Immature natural killer cell (primary cell): ENCODE results near the gene DCPS. TPM values are rescaled to one million over a fixed set of nuclear protein-coding genes. Genes with fewer than 3 reads are reported as not detected.

Source experiments
- DNase-seq, 3 donors: peaks; one replicate each; pipeline ENCODE4 v3.0.0; 2022; ENCODE audit warnings: mixed read lengths in 1 of 3
- H3K27ac Mint-ChIP-seq, 6 donors: one replicate each; pipeline ENCODE4 v1.8.0; 2020; ENCODE audit warnings: mixed read lengths in 6 of 6, mild to moderate bottlenecking in 5 of 6, inconsistent platforms in 4 of 6, moderate library complexity in 3 of 6
- H3K27me3 Mint-ChIP-seq, 3 donors: one replicate each; pipeline ENCODE4 v1.8.0; 2020 to 2021; ENCODE audit warnings: low read depth in 3 of 3, mild to moderate bottlenecking in 3 of 3, mixed read lengths in 3 of 3, moderate library complexity in 3 of 3, inconsistent platforms in 1 of 3
- H3K36me3 Mint-ChIP-seq, 3 donors: one replicate each; pipeline ENCODE4 v1.8.0; 2020; ENCODE audit warnings: mixed read lengths in 3 of 3, inconsistent platforms in 2 of 3, mild to moderate bottlenecking in 2 of 3
- H3K4me1 Mint-ChIP-seq, 2 donors: one replicate each; pipeline ENCODE4 v1.8.0; 2020; ENCODE audit warnings: inconsistent platforms in 2 of 2, mild to moderate bottlenecking in 2 of 2, mixed read lengths in 2 of 2, moderate library complexity in 1 of 2
- H3K4me3 Mint-ChIP-seq, 5 donors: one replicate each; pipeline ENCODE4 v1.8.0; 2020; ENCODE audit warnings: mild to moderate bottlenecking in 5 of 5, mixed read lengths in 5 of 5, inconsistent platforms in 3 of 5, moderate library complexity in 3 of 5
- H3K9me3 Mint-ChIP-seq, 6 donors: one replicate each; pipeline ENCODE4 v1.8.0; 2020; ENCODE audit warnings: mild to moderate bottlenecking in 6 of 6, mixed read lengths in 6 of 6, inconsistent platforms in 4 of 6, moderate library complexity in 3 of 6
- polyA plus RNA-seq, 3 donors: library from polyadenylated mRNA; unstranded; fragments of 300-500 nt; fragmentation: Illumina TruSeq; gene quantifications; one replicate each; pipeline ENCODE4 v1.2.3, GENCODE V29; 2021

Gene DCPS
- polyA plus RNA-seq, 3 donors from 2014 or later: 33.1 to 65.7 (median 40.6) TPM

DNA sequence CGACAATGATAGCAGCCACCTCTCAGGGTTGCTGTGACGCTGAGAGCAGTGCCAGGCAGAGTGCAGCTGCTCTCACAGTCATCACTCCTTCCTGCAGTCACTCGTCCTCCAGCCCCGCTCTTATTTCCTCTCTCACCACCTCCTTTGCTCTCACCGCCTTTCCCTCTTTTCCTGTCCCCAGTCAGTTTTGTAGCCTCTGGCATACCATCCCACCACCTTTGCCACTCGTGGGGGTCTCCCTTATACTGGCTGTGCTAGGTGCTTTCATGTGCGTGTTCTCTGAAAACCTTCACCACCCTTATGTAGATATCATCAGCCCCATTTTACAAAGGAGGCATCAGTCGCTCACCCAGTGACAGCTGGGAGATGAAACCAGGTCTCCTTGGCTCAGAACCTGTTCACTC is 32.3 kb downstream of the DCPS start:
- peak overlapping the region; percentile 36 to 82 (median 75) for H3K4me3 Mint-ChIP-seq
- peaks cover 11 to 16% (median 16%) of the 10 kb centered on the region in 3 donors for H3K27me3 Mint-ChIP-seq
- H3K36me3 Mint-ChIP-seq: peaks cover 11 to 29% (median 11%) of the 10 kb centered on the region in 3 donors
- peak overlapping the region; percentile 94 to 100 (median 98) for H3K27ac Mint-ChIP-seq
- DNase-seq: peak; percentile 66 to 72 (median 68)
- H3K4me1 Mint-ChIP-seq: peaks cover 67 to 73% of the 10 kb centered on the region in 2 donors
- no peaks in the 10 kb centered on the region for H3K9me3 Mint-ChIP-seq

DNA sequence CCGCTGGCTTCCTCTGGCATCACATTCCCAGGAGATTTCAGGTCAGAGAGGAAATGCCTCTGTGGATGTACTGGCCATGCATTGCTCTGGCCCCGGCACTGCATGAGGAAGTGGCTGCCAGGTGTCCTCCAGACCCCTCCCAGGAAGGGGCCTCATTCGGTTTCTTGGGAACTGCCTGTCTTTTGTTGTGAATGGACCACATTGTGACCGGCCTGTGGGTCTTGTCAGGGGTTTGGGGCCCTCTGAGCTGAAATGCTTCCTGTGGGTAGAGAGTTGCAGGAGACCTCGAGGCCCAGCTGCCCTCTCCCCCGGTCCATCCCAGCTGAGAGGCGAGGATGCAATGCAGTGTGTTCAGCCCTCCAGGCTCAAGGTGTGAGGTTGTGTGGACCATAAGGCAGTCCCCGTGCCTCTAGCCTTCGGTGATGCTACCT is 32.8 kb downstream of the DCPS start:
- no peak for DNase-seq
- Mint-ChIP-seq H3K27ac (peak overlapping the region; percentile 94 to 100 (median 98)), H3K36me3 (peaks cover 11 to 35% (median 11%) of the 10 kb centered on the region in 3 donors), H3K9me3 (no peaks in the 10 kb centered on the region), H3K4me1 (peaks cover 67 to 69% of the 10 kb centered on the region in 2 donors), H3K4me3 (peak overlapping the region in 4 of 5 donors; percentile 55 to 82 (median 75)), H3K27me3 (peaks cover 11 to 16% (median 13%) of the 10 kb centered on the region in 3 donors)

DNA sequence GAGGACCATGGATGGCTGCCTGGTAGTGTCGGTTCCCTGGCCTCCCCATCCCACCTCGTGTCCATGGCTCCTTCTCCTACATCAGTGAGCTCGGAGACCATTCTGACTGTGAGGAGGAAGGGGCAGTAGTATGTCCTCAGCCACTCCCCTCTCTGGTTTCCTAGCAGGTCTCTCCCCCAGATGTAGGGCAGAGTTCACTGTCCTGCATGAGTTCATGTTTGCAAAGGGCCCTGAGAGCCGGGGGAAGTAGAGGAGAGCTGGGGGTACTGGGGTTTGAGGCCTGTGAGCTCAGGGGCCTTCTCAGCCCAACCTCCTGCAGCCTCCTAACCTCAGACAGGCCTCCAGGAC is 33.2 kb downstream of the DCPS start:
- Mint-ChIP-seq H3K4me3 (peak overlapping the region in 1 of 5 donors; percentile 82), H3K9me3 (no peaks in the 10 kb centered on the region), H3K27me3 (peaks cover 8 to 14% (median 9%) of the 10 kb centered on the region in 3 donors), H3K4me1 (peaks cover 65 to 67% of the 10 kb centered on the region in 2 donors), H3K36me3 (peaks cover 11 to 39% (median 11%) of the 10 kb centered on the region in 3 donors), H3K27ac (peak overlapping the region; percentile 94 to 100 (median 98))
- DNase-seq: no peak

DNA sequence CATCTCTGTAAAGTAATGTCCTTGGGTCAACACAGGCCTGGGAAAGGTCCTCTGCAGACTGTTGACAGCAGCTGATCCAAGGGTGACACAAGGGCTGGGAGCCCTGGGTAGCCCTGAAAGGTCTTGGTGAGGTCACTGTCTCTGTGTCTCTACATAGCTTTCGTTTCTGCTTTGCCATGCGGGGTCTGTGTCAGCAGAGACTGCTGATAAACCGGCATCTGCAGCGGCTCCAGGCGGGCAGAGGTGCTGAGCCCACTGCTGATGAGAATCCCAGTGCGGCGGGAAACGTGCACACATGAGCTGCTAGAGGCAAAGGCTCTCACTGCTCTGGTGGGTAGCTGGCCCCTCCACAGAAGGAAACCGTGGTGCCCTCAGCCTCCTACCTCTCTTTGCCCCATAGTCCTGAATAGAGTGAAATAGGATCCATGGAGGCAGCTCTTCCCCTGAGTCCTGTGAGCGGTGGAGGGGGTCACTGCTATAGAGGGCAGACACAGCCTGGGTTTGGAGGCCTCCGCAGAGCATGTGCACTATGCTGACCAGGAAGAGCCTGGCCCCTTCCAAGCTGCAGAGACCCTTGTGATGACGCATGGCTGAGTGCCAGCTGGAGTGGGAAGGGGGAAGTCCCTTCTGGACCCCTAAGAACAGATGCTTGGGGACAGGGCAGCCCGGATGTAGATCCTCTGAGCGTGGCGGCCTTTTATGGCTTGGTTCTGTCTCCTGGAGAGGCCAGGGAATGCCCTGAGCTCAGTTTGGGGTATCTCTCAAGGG is 33.8 kb downstream of the DCPS start:
- peaks cover 11 to 39% (median 11%) of the 10 kb centered on the region in 3 donors for H3K36me3 Mint-ChIP-seq
- H3K9me3 Mint-ChIP-seq: no peaks in the 10 kb centered on the region
- H3K27ac Mint-ChIP-seq: peak overlapping the region; percentile 94 to 100 (median 98)
- no peak for DNase-seq
- peak overlapping the region in 1 of 5 donors; percentile 82 for H3K4me3 Mint-ChIP-seq
- peaks cover 62 to 67% of the 10 kb centered on the region in 2 donors for H3K4me1 Mint-ChIP-seq
- H3K27me3 Mint-ChIP-seq: peaks cover 4 to 9% (median 6%) of the 10 kb centered on the region in 3 donors

DNA sequence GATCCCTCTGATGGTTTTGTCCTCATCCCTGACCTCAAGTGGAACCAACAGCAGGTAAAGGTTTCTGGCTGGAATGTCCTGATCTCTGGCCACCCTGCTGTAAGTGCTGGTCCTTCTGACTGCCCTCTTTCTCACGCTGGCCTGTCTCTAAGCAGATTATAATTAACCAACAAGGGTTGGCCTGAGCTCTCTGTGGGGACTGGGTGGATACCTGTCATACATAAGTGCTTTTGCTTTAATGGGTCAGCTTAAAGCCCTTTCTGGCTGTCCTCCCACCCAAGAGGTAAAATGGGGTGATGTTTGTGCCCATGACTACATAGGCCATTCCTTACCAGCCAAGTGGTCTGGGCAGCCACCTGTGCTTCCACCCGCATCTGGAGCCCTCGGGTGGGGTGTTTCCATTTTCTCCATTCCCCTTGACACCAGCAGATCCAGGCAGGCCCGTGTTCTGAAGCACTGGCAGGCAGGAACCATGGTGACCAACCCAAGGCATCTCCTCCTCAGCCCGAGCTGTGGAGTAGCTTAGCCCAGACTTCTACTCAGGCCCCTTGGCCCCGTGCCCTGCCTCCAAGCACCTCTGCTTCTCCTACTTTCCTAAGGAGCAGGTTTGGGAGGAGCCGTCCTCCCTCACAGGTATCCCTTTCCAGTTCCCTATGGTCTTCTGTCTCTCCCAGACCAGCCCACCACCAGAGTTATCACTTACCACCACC is 34.6 kb downstream of the DCPS start:
- Mint-ChIP-seq H3K4me3 (peak overlapping the region in 1 of 5 donors; percentile 10), H3K36me3 (peaks cover 6 to 35% (median 9%) of the 10 kb centered on the region in 3 donors), H3K4me1 (peaks cover 54 to 59% of the 10 kb centered on the region in 2 donors), H3K27me3 (peaks cover 3 to 7% (median 4%) of the 10 kb centered on the region in 3 donors), H3K27ac (peak overlapping the region; percentile 90 to 100 (median 97)), H3K9me3 (no peaks in the 10 kb centered on the region)
- no peak for DNase-seq

DNA sequence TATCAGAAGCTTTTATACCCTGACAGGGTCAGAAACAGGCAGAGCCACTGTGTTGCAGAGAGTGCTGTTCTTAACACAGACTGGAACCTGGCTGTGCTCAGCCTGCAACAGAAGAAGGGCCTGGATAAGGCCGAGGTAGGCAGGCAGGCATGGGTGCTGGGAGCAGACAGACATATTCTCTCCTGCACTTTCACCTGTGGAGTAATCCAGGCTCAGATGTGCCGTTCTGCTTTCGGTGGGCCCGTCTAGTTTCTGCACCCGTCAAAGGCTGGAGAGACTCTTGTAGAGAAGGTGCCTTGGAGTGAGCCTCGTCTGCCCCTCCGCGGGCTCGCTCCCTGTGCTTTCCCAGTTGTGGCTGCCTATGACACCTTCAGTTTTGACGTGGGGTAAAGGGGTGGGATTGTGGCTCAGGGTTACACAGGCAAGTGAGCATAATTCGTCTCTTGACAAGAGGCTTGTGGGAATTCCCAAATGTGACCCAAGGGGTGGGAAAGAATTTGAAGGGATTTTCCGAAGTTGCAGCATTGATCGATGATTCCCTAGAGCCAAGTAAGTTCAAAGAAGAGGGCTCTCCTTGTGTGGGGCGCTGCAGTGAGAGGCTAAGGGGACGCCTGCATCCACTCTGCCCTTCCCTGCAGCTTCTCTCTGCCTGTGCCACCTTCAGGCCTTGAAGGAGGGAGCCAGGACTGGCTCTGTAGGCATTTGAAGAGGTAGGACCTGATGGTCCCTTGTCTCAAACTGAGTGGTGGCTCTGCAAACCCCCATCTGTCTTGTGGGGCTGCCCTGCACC is 35.4 kb downstream of the DCPS start:
- peaks cover 8 to 34% (median 9%) of the 10 kb centered on the region in 3 donors for H3K36me3 Mint-ChIP-seq
- no peak for DNase-seq
- peak overlapping the region; percentile 45 to 100 (median 97) for H3K27ac Mint-ChIP-seq

DNA sequence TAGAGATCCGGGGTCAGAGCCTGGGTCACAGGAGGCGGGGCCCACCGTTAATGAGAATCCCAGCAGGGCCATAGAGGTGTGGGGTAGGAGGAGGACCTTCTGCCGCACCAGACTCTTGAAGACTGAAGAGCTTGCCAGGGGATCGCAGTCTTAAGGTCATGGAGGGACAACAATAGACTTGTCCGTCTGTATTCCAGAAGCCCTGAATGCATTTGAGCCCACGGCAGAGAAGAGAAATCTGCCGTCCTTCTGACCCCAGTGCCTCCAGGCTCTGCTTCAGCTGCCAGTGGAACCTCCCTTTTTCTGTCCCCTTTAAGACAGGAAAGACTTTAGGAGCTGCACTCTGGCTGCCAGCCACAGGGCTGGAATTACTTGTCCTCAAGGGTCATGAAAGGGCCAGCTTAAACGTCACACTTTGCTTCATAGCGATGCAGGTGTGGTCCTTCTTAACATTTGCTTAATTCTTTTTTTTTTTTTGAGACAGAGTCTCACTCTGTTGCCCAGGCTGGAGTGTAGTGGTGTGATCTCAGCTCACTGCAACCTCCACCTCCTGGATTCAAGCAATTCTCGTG is 36.1 kb downstream of the DCPS start:
- H3K4me1 Mint-ChIP-seq: peaks cover 42 to 44% of the 10 kb centered on the region in 2 donors
- peaks cover 6 to 38% (median 8%) of the 10 kb centered on the region in 3 donors for H3K36me3 Mint-ChIP-seq
- no peaks in the 10 kb centered on the region for H3K9me3 Mint-ChIP-seq
- no peak overlapping the region for H3K4me3 Mint-ChIP-seq
- peak overlapping the region; percentile 18 to 99 (median 74) for H3K27ac Mint-ChIP-seq
- H3K27me3 Mint-ChIP-seq: peaks cover 2 to 5% (median 4%) of the 10 kb centered on the region in 3 donors
- no peak for DNase-seq

More for the DNA sequence above, 35.4 kb downstream of the DCPS start:
- H3K9me3 Mint-ChIP-seq: no peaks in the 10 kb centered on the region
- H3K4me3 Mint-ChIP-seq: no peak overlapping the region
- H3K4me1 Mint-ChIP-seq: peaks cover 47 to 51% of the 10 kb centered on the region in 2 donors
- H3K27me3 Mint-ChIP-seq: peaks cover 2 to 6% (median 4%) of the 10 kb centered on the region in 3 donors

DNA sequence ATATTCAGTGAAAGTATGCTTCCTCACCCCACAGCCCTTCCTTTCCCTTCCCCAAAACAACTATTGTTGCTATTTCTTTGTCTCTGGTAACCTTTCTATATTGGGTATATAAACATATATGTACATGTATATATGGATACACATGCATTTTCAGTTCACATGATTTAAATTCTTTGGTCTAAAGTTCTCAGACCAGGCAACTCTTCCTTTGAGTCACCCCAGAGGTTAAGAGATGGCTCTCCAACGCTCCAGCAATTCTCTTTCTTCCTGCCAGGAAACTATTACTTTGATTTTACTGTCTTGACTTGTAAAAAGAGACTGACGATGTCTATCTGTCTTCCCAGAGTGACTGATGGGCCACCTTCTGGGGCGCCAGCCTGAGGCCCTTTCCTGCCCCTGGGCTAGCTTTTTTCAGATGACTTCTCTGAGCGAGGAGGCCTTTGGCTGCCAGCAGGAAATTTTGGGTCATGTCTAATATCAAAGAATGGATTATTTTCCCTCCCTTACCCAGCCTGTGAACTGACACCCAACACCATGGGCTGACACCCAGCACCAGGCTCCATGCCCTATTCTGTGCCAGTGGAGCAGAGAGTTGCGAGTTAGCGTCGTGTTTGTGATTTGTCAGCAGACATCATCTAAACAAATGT is 37.2 kb downstream of the DCPS start:
- Mint-ChIP-seq H3K36me3 (peaks cover 7 to 38% (median 9%) of the 10 kb centered on the region in 3 donors), H3K4me1 (peaks cover 37 to 42% of the 10 kb centered on the region in 2 donors), H3K27ac (peak overlapping the region; percentile 18 to 96 (median 74)), H3K9me3 (no peaks in the 10 kb centered on the region), H3K27me3 (peaks cover 0 to 2% (median 1%) of the 10 kb centered on the region in 3 donors), H3K4me3 (no peak overlapping the region)
- no peak for DNase-seq

DNA sequence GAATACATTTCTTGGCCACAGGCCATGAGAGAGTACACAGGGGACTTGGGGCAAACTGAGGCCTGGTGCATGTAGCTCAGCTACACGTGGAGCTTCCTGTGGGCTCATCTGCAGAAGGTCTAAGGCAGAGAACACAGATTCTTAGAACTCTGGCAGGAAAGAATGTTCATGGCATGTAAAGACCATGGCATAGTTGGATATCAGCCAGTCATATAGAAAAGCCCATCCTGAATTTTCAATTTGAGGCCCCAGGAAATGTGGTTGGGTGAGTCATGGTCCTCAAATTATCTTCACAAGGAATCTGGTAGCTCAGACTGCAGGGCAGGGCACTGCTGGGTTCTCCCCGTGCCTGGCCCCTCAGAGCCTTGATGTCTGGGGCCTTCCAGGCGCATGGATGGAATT is 37.9 kb downstream of the DCPS start:
- no peak for DNase-seq
- Mint-ChIP-seq H3K27ac (peak overlapping the region in 5 of 6 donors; percentile 0 to 96 (median 84)), H3K27me3 (peaks cover 0 to 2% (median 0%) of the 10 kb centered on the region in 3 donors), H3K9me3 (no peaks in the 10 kb centered on the region), H3K36me3 (peaks cover 11 to 38% (median 12%) of the 10 kb centered on the region in 3 donors), H3K4me3 (no peak overlapping the region), H3K4me1 (peaks cover 36 to 40% of the 10 kb centered on the region in 2 donors)

DNA sequence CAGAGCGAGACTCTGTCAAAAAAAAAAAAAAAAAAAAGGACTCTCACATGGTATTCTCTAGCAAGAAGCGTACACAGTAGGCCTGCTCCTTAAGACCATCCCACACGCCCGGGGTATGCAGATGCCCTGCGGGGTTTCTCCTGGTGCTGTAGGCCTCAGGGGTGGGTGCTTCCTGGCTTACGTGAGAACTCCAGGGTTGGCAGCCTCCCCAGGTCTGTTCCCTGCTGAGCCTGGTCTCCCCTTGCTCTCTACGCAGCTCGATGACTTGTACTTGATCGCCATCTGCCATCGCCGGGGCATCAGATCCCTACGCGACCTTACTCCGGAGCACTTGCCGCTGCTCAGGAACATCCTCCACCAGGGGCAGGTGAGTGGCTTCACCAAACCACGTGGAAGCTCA is 39.2 kb downstream of the DCPS start:
- Mint-ChIP-seq H3K4me1 (peaks cover 27 to 34% of the 10 kb centered on the region in 2 donors), H3K27ac (no peak overlapping the region), H3K4me3 (no peak overlapping the region), H3K36me3 (peaks cover 11 to 38% (median 12%) of the 10 kb centered on the region in 3 donors), H3K27me3 (peaks cover 0 to 2% (median 0%) of the 10 kb centered on the region in 3 donors), H3K9me3 (no peaks in the 10 kb centered on the region)
- no peak for DNase-seq

DNA sequence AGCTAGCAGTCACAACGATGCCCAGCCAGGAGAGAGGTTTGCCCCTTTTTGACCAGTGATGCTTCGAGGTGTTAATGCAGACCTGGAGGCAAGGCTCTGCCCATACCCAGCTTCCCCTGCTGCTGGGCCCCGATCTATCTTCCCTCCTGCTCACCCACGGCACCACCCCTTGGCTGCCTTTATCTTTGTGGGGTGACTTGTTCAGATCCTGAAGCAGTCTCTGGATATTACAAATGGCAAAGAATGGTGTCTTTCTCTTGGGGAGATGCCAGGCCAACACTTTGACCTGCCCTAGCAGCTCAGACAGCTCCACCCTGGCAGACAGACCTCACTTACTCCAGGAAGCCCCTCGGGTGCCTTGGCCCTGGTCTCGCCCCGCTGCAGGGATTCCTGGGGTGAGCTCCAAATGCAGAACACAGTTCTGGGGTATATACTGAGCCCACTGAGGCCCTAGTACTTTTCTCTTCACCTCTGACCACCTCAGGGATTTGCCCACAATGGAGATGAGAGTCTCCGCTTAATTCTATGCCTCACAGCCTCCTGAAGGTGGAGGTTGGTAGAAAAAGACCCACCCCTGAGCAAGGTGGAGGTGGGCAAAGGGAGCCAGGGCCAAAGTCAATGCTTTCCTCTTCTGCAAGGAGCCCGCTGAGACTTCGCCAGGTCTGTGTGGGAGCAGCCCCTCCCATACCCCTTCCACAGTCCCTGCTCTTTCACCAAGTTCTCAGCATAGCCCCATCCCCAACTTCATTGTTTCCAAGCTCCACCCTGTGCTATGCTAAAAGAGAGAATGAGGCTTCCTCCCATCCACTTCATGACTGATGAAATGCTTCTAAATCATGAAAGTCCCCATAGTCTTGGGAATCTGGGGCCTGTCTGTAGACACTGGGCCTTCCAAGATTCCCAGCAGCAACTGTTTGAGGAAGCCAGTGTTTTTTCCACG is 40.6 kb downstream of the DCPS start:
- Mint-ChIP-seq H3K36me3 (peaks cover 16 to 40% (median 18%) of the 10 kb centered on the region in 3 donors), H3K4me3 (no peak overlapping the region), H3K27me3 (no peaks in the 10 kb centered on the region), H3K4me1 (peaks cover 28 to 41% of the 10 kb centered on the region in 2 donors), H3K27ac (peak overlapping the region; percentile 40 to 95 (median 78)), H3K9me3 (no peaks in the 10 kb centered on the region)
- no peak for DNase-seq

DNA sequence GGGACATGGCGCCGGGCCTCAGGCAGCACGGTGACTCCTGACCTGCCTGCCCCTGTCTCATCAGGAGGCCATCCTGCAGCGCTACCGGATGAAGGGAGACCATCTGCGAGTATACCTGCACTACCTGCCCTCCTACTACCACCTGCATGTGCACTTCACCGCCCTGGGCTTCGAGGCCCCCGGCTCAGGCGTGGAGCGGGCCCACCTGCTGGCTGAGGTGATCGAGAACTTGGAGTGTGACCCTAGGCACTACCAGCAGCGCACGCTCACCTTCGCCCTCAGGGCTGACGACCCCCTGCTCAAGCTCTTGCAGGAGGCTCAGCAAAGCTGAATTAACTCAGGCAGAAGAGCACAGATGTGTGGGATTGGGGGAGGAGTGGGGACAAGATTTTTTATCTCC is 41.4 kb downstream of the DCPS start:
- Mint-ChIP-seq H3K4me3 (no peak overlapping the region), H3K36me3 (peaks cover 16 to 40% (median 18%) of the 10 kb centered on the region in 3 donors), H3K27me3 (no peaks in the 10 kb centered on the region), H3K4me1 (peaks cover 29 to 42% of the 10 kb centered on the region in 2 donors), H3K27ac (peak overlapping the region; percentile 87 to 96 (median 93)), H3K9me3 (no peaks in the 10 kb centered on the region)
- no peak for DNase-seq
